Bone marrow (tissue), 2 donors: Measurements from ENCODE around the gene ATRN.

Source experiments
- DNase-seq, 2 donors: peaks; one replicate each; lab custom pipeline; 2025; lab: John Stamatoyannopoulos, UW

Gene ATRN

DNA sequence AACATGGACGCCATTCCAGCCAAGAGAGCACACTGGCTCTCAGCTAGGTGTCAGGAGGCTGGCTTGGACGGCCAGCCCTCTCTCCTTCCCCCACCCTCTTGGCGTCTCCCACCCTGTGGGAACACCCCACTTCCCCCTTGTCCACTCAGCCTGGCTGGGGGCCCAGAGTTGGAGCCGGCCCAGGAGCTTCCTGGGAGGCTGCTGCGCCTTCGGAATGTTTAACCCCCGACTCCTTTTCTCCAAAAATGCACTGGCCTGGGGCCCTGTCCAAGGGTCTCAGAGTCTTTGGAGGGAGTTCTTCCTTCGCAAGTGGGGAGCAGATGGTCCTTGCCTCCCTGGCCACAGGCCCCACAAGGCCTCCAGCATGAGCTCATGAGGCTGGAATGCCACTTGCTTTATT lies 206.9 kb downstream of the ATRN start:
- no peak for DNase-seq

- no peak for DNase-seq
These were observed 207.4 kb downstream of the ATRN start for GRCh38 chr20:3678198-3678597.

DNA sequence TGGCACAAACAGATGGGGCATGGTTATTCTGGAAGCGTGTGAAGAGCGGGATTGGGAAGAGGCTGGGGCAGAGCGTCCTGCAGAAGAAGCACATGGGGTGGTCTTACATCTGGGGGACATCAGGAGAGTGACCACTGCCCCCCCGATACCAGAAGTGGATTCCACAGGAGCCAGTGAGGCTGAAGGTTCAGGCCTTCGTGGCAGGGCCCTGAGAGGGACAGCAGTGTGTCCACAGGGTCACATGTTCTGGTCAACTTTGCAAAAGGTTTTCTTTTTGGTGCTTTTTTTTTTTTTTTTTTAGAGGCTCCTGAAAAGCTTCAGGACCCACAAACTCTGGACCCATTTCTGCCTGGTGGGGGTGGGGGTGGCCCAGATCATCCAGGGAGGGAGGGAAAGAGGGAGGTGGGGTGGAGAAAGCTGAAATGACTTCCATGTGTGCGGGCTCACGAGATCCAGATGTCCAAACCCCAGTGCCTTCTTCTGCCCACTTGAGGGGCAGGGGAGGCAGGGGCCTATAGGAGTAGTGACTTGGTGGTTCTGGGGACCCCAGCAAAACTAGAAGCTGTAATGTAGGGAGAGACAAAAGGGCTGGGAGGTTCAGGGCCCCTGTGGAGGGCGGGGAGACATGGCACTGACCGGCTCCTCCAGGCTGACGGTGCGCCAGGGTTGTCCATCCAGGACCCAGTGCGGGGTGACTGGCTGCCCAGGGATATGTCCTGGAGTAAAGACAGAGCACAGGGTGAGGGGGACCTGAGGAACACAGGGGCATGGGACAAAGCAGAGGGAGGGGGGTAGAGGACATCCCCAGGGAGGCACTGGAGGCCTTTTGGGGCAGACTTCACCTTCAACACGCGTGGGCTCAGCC lies 208.3 kb downstream of the ATRN start:
- DNase-seq: no peak

GRCh38 chr20:3679749-3680700 lies 209.2 kb downstream of the ATRN start:
- DNase-seq: no peak

GRCh38 chr20:3680701-3681351 lies 210.0 kb downstream of the ATRN start:
- no peak for DNase-seq

- DNase-seq: no peak
These were observed 210.6 kb downstream of the ATRN start for GRCh38 chr20:3681352-3681930.

DNA sequence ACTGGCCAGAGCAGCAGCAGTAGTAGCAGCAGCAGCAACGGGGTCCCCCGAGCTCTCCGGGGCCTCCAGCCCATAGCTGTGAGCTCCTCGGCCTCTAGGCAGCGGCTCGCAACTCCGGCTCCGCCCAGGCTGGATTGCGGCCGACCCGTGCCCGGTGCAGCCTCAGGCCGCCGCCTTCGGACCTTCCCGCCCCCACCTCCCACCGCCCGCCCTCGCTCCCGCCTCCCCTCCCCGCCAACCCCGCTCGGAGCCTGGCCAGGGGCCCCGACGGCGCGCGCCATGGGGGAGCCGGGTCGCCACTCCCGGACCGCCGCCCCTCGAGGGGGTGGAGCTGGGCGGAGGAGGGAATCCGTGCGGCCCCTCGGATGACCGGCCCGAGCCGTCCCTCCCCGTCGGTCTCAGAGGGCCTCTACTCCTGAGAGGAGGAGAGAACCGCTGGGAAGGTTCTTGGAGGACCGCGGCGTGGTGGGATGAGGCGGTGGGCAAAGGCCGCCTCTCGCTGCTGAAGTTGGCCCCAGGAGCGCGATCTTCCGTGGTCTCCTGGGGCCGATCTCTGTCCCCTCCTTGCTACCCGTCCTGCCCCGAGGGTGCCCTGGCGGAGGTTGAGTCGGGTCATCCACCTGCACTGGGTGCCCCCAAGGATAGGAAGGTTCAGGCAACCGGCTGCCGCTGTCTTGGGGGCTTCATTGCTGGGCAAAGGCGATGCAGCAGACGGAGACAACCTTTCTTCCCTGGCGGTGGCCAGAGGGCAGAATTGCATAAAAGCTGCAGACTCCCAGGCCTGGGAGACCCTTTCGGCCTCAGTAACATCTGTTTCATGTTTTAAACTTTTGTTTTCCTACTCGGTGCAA lies 211.3 kb downstream of the ATRN start, which contains the start of gene ADAM33:
ADAM33 (minus strand) TSS at position 80 of the 851 bp plus-strand sequence; CDS start at position 74, 6 bp downstream.
- DNase-seq: no peak

DNA sequence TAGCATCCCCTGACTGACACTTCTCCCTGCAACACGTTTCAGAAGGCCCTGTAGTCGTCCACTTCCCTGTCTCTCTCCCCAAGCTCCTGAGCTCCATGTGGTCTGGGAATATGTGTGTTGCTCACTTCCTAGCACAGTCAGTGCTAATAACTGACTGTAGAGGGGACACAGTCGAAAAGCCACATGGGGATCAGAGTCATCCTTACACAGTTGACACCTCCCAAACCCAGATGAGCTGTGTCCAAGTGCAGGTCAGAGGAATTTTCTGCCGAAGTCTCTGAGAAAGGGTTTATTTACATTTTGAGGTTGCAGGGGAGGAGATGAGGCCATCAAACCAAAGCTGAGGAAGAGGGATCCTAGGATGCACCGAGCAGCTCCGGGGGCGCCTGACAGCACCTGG lies 214.5 kb downstream of the ATRN start:
- DNase-seq: no peak

DNA sequence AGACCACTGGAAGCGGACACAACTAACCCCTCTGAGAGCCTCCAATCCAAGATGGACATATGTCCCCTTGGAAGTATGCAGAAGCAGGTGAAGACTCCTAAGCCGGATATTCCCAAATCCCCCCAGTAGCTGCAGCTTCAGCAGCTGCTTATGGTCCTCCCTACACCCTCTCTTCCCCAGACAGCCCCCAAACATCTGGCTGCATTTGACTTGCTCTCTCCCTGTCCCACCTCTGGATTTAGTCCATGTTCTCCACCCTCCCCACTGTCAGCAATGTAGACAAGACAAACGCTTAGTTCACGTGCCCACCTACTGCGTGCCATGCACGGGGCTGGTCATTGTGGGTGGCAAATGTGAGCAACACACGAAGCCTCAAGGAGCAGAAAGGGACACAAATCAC lies 215.6 kb downstream of the ATRN start:
- DNase-seq: no peak

- DNase-seq: no peak
These were observed 216.1 kb downstream of the ATRN start for GRCh38 chr20:3686867-3687321.

DNA sequence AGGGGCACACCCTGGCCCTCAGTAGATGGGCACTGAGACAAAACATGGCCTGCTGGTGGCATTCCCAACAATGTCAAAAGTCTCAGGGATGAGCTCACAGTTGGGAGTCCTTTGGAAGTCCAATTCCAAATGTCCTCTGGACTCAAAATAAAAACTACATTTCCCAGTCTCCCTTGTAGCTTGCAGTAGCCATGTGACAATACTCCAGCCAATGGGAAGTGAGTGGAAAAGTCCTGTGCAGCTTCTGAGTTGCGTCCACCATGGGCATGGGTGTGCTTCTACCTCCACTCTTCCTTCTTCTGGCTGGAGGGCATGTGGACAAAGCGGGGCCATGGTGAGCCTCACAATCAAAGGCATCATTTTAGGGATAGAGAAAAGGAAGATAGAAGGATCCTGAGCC lies 216.8 kb downstream of the ATRN start:
- no peak for DNase-seq

DNA sequence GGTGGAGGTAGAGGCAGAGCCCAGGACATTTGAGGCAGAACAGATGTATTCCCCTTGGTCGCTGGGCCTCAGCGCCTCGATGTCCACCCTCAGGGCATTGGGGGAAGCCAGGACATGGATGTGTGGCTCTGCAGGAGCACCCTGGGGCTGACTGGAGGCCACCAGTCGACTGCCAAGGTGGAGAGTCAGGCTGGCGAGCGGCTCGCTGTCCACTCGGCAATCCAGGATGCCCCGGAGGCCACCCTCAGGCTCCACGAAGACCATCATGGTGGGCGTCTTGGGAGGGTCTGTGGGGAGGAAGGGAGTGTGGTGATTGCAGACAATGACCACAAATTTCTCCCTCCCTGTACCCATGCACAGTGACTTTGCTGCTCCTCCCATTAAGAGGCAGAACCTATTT lies 219.2 kb downstream of the ATRN start:
- no peak for DNase-seq

- DNase-seq: no peak
These were observed 219.6 kb downstream of the ATRN start for GRCh38 chr20:3690413-3690812.

DNA sequence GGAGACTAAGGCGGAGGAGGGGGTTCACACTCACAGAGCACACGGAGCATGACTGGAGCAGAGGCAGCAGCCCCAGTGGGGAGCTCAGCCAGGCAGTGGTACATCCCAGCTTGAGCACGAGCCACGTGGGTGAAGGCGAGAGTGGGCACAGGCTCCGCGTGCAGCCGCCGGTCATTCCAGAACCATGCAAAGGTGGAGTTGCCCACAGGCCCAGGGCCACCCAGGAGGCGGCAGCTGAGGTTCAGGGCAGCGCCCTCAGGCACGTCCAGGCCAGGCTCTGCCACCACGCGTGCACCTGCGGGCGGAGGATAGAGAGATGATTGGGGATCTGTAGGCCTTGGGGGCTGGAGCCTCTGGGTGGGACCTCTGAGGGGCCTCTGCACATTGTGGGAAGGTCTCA lies 220.5 kb downstream of the ATRN start:
- DNase-seq: no peak

- no peak for DNase-seq
These were observed 221.1 kb downstream of the ATRN start for GRCh38 chr20:3691897-3692296.

DNA sequence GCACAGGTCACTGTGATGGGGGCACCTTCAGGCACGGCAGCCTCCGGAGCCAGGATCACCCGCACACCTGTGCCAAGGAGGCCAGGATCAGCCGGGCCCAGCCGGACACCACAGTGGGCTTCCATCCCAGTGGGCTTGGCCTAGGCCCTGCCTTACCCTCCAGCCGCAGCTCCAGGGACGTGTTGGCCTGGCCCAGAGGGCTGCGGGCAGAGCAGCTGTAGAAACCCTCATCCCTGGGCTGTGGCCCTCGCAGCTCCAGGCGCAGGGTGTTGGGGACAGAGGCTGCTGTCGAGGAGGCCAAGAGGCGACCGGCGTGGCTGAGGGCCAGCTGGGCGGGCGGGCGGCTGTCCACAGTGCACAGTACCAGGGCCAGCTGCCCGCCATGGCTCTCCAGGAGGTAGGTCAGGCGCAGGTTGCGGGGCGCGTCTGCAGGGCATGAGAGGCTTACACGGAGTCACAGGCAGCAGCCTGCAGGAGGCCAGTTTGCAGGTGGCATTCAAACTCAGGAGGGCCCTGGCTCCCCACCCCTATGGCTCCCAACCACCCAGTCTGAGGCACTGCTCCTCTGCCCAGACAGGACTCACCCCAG lies 222.0 kb downstream of the ATRN start:
- DNase-seq: no peak

GRCh38 chr20:3693376-3693775 lies 222.6 kb downstream of the ATRN start:
- no peak for DNase-seq

DNA sequence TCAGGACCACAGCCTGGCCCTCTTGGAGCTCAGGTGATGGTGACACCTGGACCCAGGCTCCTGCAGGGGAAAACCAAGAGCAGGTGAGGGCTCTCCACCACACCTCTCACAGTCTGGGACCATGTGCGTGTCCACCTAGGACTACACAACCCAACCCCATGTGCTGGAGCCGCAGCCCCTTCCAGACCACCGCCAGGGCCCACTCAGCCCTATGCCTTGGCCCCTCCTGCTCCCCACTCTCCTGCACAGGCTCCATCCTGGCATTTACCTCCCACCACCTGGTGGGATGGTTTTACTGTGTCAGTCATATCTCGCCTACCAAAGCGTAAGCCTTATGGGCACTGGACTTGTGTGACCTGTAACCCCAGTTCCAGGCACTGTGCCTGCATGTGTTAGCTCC lies 224.0 kb downstream of the ATRN start:
- no peak for DNase-seq

DNA sequence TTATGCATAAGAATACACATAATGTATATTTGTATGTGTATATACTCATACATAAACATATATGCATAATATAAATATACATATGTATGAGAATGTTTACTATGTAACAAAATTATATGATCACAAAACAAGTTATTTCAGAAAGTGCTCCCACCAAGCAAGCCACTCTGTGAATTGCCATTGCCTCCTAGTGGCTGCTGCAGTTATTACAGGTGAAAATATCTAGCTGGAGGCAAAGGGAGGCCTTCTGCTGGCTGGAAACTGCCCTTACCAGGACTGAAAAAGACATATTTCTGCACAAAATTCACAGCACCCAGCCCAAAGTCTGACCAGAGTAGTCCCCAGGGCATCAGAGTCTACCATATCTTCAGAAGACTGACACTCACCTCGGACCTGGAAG lies 225.4 kb downstream of the ATRN start:
- no peak for DNase-seq

DNA sequence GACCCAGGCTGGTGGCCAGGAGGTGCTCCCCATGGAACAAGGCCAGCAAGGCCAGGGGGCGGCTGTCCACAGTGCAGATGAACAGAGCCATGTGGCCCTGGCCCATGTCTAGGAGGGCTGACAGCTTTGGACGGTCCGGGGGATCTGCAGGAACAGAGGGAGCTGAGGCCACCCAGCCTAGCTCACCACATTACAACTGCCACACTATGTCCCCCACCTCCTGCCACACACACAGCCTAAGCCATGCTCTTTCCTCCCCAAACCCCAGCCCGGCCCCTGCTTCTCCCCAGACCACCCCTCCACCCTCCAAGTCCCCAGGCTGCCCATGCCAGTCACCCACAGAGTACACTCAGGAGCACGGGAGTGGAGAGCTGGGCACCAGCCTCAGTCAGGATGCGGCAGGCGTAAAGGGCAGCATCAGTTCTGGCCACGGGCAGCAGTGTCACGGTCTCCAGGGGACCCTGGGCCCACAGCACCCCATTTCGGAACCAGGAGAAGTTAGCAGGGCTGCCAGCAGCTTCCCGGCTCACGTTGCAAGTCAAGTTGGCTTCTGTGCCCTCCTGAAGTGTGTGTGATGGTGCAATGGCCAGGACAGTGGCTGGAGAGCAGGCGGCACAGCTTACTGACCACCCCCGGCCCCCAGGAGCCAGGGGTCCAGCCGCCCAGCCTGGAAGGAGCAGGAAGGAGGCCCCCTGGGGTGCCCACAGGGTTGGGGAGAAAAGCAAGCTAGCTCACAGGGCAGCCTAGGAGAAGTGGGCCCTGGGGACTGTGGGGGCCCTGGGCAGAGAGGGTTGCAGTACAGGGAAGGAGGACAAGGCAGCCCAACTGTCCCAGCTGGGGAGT lies 226.1 kb downstream of the ATRN start:
- DNase-seq: no peak
